UCSD-AML1 (cell line): ENCODE measurements around the gene EXOSC2.
"Not testable (repeated sequence)": the region's sequence is repeated elsewhere in the genome, so short reads cannot be mapped to it uniquely, and the experiment has no call there.

Source experiments
- DNase-seq: peaks from one replicate; lab custom pipeline; 2025; ENCODE audit not compliant: unreplicated experiment; lab: John Stamatoyannopoulos, UW

The EXOSC2 gene

DNA sequence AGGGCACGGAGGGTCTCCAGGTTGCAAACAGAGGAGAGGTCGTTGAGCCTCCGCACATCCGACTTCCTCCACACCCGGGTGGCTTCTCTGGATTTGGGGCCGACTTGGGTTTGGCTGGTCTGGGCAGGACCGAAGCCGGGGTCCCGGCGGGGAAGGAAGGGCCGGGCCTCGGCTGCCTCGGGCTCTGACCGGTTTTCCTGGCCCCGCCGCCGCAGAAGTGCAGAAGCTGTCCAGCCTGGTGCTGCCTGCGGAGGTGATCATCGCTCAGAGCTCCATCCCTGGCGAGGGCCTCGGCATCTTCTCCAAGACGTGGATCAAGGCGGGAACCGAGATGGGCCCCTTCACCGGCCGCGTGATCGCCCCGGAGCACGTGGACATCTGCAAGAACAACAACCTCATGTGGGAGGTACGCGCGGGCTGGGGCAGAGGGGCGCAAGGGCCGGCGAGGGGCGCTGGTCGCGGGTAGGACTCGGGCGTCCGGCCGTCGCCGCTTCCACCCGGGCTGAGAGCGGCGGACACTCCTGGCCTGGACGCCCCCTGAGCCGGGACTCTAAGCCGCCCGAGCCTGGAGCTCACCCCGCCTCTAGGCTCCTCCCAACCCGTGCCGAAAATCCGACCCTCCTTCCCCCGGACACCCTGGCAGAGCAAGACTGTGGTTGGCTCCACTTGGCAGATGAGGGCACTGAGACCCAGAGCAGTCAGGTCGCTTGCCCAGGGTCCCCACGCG is 27.0 kb upstream of the EXOSC2 start:
- no peak for DNase-seq

DNA sequence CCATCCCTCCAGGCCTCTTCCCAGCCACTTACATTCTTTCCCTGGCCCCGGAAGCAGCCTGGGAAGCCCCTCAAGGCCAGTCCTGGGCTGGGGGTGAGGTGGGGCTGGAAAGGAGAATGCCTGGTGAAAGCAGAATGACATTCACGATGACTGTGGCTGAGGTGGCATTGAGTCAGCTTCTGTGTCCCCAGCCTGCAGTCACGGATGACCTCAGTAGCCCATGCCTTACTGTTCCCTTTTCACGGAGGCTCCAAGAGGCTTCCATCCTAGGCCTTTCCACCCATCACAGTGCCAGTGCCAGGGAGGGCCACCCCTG is 26.5 kb upstream of the EXOSC2 start:
- DNase-seq: no peak

DNA sequence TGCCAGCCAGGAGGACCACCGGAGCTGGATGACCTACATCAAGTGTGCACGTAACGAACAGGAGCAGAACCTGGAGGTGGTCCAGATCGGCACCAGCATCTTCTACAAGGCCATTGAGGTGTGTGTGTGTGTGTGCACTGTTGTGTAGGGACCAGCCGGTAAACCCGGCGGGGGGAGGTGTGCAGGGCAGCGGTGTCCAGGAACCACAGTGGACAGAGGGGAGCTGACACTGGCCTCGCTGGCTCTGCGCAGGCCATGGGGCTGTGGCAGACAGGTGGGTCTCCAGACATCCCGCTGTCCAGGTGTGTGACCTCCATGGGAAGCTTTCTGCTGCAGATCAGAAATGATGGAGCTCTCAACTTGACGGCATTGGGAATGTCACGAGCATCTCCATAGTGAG is 25.4 kb upstream of the EXOSC2 start:
- no peak for DNase-seq

DNA sequence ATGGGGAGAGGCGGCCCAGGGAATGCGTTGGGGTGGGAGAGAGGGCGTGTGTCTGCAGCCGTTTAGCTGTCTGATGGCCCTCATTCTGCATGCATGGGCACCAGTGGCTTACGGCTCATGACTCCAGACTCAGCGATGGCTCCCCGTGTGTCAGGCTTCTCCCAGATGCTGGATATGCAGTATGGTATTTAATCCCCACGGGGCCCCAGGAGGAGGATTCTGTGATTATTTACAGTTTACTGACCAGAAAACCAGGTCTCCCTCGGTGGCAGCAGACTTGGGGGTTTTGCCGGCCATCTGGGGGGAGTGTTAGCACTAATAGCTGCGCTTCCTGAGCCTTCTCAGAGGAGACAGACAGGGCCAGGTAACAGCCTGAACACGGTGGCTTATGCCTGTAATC is 24.9 kb upstream of the EXOSC2 start:
- no peak for DNase-seq

DNA sequence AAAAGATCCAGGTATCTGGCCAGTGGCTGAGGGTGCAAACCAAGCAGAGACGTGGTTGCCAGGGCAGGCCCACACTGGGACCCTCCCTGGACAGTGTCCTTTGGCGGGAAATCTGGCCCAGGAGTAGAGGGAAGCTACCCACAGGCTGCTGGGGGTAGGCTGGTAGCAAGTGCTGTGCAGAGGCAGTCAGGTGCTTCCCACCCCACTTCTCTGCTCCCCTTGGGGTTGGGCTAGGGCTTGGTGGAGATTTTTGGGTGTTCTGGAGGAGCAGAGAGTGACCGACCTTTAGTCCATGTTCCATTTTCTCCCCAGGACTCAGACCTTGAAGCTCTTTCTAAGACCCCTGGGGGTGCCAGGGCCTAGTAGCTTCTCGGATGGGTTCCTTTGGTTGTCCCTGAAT is 23.6 kb upstream of the EXOSC2 start:
- no peak for DNase-seq

DNA sequence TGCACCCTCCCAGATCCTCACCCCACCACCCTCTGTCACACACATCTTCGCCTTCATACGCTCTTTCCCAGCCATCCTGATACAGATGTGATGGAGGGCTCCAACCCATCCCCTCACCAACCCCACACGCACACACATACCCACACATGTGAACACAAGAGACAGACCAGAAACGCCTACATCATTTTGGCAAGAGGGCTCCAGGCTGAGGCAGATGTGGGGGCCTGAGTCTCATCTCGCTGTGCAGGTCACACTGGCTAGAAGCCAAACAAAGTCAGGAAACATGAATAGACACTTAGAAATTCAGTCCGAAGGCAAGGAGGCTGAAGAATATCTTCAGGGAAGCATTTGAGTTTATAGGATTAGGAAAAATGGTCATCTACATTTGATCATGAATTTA is 22.9 kb upstream of the EXOSC2 start:
- no peak for DNase-seq

DNA sequence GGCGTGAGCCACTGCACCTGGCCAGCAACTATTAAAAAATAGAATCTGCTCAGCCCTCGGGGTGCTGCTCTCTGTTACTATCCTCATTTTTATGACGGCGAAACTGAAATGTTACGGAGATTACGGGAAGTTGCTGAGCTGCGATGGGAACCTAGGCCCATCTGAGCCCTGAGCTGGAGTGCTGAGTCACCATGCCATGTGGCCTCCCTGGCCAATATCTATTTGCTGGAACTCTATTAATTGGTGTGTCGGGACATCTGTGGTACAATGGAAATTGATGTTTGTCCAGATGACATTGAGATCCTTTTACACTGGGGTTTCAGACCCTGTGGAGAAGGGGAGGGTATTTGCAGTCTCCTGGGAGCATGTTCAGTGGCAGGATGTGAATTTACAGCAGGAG is 21.1 kb upstream of the EXOSC2 start:
- DNase-seq: no peak

DNA sequence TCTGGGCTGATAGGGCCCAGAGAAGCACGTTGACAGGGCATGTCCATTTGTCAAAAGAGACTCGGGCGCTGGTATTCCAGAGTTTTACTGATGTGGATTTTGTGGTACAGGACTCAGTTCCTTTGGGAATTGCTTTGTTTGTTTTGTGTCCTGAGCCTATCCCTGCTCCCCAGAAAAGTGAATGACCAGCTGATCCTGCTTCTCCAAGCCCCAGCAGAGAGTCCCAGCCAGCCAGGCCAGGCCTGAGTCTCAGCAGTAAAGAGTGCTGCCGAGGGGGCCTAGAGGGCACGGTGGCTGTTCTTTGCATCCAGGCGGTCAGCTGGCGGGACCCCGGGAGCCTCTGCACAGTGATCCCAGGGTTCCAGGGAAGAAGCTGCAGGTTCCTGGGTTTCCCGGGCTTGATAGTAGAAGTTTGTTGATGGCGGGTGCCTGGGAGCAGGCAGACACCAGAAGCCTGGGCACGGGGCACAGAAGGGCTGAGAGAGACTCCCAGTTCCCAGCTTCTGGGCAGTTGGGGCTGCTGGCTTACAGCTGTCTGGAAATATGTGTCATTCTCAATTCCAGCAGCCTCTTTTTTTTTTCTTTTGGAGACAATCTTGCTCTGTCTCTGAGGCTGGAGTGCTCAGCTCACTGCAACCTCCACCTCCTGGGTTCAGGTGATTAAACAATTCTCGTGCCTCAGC is 20.5 kb upstream of the EXOSC2 start:
- DNase-seq: no peak

DNA sequence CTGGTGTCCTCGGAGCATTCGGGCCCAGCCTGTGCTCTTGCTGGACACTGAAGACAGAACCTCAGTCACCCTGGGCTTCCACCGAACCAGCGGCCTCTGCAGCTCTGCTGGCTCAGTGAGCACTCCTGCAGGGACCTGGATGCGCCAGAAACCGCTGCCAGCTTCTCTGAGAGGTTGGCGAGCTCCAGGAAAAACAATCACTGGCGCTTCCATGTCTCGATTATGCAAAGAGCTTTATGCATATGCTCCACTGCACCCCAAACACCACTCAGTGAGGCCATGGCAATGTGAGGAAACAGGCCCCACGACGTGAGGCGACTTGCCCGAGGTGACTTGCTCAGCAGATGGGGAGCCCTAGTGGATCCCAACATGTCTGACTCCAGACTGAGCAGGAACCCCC is 18.2 kb upstream of the EXOSC2 start:
- no peak for DNase-seq

DNA sequence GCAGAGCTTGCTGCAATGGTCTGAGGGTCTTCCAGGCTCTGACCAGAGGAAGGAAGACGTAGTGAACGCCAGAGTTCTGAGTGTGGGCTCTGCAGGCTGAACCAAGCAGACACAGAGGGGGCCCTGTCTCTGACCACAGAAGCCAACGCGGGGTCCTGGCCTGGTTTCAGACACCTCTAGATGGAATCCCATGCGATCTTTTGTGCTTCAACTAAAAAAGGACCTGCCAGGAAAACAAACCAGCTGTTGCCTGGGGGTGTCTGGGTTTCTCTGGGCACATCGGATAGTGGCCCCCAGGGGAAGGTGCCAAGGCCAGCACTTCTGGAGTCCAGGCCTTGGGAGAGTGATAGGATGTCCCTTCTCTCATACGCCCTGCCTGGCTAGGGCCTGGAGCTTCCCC is 16.3 kb upstream of the EXOSC2 start:
- DNase-seq: no peak

DNA sequence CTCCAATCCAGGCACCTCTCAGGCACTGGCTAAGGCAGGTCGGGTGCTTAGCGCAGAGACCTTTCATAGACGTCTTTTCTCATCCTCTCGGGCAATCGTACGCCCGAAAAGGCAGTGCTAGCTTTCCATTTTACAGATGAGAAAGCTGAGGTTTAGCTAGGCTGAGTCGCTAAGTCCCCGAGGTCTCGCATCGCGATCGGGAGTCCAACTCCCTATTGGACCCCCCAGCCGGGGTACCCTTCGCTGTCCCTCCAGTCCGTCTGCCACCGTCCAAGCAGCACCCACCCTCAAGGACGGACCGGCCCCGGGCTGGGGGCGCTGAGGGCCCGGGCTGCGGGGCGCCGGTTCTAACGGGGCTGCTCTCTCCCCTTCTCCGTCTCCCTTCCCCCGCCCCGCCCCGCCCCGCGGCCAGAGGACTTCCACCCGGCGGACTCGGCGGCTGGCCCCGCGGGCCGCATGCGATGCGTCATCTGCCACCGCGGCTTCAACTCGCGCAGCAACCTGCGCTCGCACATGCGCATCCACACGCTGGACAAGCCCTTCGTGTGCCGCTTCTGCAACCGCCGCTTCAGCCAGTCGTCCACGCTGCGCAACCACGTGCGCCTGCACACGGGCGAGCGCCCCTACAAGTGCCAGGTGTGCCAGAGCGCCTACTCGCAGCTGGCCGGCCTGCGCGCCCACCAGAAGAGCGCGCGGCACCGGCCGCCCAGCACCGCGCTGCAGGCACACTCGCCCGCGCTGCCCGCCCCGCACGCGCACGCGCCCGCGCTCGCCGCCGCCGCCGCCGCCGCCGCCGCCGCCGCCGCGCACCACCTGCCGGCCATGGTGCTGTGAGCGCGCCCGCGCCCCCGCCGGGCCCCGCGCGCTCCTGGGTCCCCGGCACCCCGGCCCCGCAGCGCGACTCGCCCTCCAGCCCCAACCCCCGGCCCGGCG is 12.5 kb upstream of the EXOSC2 start:
- peak; percentile 76 for DNase-seq

DNA sequence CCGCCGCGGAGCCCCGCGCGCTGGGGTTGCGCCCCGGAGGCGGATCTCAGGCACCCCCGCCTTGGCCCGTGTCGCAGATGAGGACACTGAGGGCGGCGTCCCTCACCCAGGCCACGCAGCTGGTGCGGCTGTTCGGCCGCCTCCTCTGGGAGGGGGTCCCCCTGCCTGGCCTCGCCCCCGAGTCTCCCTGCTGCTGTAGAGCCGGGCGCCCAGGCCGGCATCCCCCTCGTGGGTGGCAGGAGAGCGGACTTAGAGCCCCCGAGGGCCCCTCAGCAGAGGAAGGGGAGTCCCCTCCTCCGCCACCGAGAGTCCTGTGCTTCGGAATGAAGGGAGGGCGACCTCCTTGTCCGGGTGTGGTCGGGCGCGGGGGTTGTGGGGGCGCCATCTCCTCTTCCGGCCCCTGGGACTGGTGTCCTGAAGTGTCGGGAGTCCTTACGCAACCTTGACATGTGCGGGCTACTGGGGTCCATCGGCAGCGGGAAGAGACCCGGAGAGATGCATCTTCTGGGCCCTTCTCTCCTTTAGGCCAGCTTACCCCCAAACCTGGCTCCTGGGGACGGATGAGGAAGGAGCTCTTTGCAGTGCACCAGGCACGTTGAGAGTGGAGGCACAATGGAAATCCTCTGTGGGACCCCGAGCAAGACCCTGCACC is 11.7 kb upstream of the EXOSC2 start:
- peak; percentile 36 for DNase-seq

DNA sequence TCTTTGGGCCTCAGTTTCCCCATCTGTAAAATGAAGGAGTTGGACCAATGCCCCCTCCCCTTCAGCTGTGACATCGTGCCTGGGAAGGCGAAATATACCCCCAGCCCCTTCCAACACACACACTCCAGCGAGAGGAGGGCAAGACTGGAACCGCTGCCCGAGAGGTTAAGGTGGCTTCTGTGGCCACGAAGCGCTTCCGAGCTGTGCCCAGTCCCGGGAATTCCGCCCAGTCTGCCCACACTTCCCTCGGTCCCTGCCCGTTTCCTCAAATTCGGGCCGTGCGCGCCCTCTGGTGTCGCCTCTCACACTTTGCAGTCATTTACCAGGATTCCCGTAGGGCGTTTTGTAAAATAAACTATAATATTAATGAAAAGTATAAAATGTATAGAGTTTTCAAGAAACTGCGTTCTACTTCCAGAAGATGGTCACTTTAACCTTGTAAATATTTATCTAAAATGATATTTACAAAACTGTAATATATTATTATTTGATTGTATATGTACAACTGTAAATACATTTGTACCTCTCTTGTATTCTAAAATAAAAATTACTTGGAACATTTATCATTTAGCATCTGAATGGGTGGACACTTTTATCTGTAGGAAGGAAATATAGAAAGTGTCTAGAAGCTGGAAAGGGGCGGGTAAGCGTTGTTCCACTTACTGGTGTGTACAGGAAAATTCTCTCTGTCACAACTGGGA is 11.0 kb upstream of the EXOSC2 start:
- peak; percentile 73 for DNase-seq

DNA sequence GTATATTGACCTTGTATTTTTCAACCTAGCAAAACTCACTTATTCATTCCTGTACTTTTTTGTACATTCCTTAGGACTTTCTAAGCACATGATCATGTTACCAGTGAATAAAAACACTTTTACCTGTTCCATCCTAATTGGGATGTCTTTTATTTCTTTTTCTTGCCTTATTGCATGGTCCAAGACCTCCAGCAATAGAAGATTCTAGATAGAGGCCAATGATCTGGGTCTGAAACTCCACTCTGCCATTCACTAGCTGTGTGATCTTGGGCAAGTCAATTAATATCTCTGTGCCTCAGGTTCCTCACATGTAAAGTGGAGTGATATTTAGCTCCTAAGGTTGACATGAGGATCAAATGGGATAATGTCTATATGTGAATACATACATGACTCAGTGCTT is 8.5 kb upstream of the EXOSC2 start:
- DNase-seq: no peak

DNA sequence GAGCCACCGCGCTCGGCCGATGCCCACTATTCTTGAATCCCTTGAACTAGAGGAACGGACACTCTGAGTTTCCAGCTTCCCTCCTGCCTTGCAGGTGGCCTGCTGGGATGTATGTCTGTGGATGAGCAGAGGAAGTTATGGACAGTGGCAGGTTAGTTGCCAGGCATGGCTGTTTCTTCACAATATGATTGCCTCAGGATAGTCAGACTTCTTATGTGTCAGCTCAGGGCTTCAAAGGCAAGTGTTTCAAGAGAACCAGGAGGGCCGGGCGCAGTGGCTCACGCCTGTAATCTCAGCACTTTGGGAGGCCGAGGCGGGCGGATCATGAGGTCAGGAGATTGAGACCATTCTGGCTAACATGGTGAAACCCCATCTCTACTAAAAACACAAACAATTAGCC is 7.6 kb upstream of the EXOSC2 start:
- DNase-seq: not testable (repeated sequence)

DNA sequence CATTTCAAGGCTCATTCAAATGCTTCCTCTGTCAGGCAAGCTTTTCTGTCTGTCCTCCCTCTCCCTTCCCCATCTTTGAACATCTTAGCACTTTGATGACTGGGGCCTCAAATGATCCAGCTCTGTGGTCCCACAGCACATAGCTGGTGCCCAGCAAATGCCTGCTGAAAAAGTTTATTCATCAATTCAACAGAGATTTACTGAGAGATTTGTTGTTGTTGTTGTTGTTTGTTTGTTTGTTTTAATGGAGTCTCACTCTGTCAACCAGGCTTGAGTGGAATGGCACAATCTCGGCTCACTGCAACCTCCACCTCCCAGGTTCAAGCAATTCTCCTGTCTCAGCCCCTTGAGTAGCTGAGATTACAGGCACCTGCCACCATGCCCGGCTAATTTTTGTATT is 6.0 kb upstream of the EXOSC2 start:
- no peak for DNase-seq

DNA sequence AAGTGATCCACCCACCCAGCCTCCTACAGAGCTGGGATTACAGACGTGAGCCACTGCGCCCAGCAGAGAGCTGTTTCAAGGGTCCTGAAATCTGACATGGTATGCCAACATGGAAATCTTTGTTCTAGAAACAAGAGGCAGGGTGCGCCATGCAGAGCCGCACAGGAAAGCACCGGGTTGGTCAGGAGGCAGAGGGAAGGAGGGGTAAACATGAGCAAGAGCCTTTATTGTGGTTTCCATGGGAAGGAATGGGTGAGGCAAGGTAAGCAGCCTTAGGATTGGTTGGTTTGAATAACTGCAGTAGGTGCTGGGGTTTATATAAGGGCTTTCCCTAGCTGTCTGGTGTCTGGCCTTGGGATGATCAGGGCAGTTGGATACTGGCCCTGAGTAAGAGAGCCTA is 5.5 kb upstream of the EXOSC2 start:
- no peak for DNase-seq

DNA sequence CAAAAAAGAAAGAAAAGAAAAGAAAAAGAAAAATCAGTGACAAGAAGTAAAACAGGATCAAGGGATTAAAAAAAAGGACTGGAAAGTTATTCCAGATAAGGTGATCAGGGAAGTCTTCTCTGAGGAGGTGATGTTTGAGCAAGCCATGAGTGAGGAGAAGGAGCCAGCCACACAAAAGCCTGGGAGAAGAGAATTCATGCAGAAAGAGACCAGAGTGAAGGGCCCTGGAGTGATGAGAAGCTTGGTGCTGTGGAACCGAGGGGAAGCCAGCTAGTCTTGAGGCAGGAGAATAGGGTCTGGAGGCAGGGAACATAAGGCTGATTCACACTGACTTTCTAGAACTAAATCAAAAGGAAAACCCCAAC is 4.0 kb upstream of the EXOSC2 start:
- DNase-seq: no peak

DNA sequence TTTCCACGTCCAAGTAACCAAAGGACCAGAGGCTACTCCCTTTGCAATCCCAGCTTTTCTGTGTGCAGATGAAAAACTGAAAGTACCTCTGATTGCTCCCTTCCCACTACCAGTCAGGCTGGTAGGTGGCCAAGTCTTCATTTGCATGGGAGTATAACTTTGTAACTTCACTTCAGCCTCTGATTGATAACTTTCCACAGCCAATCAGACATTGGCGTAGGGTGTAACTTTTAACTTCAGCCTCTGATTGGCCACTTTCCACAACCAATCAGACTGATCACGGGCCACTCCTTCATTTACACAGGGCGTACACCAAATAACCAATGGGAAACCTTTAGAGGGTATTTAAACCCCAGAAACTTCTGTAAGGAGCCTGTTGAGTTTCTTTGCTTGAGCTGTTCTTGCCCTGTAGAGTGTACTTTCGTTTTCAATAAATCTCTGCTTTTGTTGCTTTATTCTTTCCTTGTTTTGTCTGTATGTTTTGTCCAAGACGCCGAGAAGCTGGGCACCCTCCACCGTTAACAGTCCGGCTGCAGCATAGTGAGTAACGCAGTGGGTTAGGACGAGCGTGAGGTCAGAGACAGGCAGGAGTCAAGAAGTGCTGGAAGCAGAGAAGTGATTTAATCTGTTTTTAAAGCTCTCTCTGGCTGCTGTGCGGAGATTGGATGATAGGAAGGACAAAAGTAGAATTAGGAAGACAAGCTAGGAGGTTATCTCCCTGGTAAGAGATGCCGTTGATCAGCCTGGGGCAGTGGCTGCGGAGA is 3.5 kb upstream of the EXOSC2 start:
- peak; percentile 35 for DNase-seq

DNA sequence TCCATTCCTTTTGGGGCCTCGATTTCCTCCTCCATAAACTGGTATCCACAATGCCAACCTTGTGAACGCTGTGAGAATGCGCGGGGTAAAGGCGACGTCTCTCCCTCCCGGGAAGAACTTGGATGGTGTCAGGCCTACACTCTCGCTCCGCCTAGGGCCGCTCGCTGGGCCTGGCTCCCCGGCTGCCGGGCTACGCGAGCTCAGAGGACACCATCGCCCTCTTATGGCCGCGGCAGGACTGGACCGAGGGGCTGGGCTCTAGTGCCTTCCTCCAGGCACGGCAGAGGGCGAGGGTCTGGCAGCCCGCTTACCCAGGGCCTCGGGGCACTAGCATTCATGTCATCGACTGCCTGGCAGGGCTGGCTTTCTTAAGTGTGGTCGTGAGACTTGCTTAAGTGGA is 1.3 kb upstream of the EXOSC2 start:
- DNase-seq: no peak
